Karpas-422 (cell line): ENCODE measurements around the gene MPP4. TPM values are rescaled to one million over a fixed set of nuclear protein-coding genes. Genes with fewer than 3 reads are reported as not detected.
A peak's percentile ranks its signal among the peaks of the same experiment; 100 is the strongest.

ENCODE experiments used
- DNase-seq: peaks from one replicate; pipeline ENCODE4 v3.0.0-alpha.2; 2015
- H2AFZ ChIP-seq: fragments of 200-600 bp; sonication (generic); 2 replicates; pipeline ENCODE4 v1.6.1; 2014; ENCODE audit warnings: antibody characterized with exemption, low read length, mixed read lengths
- H3K27ac ChIP-seq: fragments of 200-600 bp; sonication (generic); 2 replicates; pipeline ENCODE4 v1.5.1; 2014; ENCODE audit warnings: mild to moderate bottlenecking, low read length, moderate library complexity
- H3K27me3 ChIP-seq: fragments of 200-600 bp; sonication (generic); 2 replicates; pipeline ENCODE4 v1.6.1; 2014; ENCODE audit warnings: low read length, mixed read lengths
- H3K36me3 ChIP-seq: fragments of 200-600 bp; sonication (generic); 2 replicates; pipeline ENCODE4 v1.6.1; 2014; ENCODE audit warnings: low read length, mixed read lengths; ENCODE audit not compliant: insufficient read depth
- H3K4me1 ChIP-seq: fragments of 200-600 bp; sonication (generic); 2 replicates; pipeline ENCODE4 v1.6.1; 2014; ENCODE audit warnings: mild to moderate bottlenecking, low read length, mixed read lengths
- H3K4me2 ChIP-seq: fragments of 200-600 bp; sonication (generic); 2 replicates; pipeline ENCODE4 v1.6.1; 2014; ENCODE audit warnings: low read length, low read depth, mild to moderate bottlenecking; ENCODE audit not compliant: poor library complexity, severe bottlenecking
- H3K4me3 ChIP-seq: fragments of 200-600 bp; sonication (generic); 2 replicates; pipeline ENCODE4 v1.5.1; 2014; ENCODE audit warnings: mild to moderate bottlenecking, antibody characterized with exemption, low read length, mixed read lengths
- H3K79me2 ChIP-seq: fragments of 200-600 bp; sonication (generic); 2 replicates; pipeline ENCODE4 v1.6.1; 2014; ENCODE audit warnings: mild to moderate bottlenecking, low read length, mixed read lengths
- H3K9ac ChIP-seq: fragments of 200-600 bp; sonication (generic); 2 replicates; pipeline ENCODE4 v1.6.0; 2014; ENCODE audit warnings: low read length
- H3K9me2 ChIP-seq: fragments of 200-600 bp; sonication (generic), shearing (Covaris generic); replicated peaks from 2 replicates; pipeline ENCODE4 v1.6.0; 2014; ENCODE audit warnings: mild to moderate bottlenecking, low read length, moderate library complexity; ENCODE audit not compliant: insufficient read depth
- H3K9me3 ChIP-seq: fragments of 300-700, 200-600 bp; sonication (generic); 2 replicates; pipeline ENCODE4 v1.6.1; 2014; ENCODE audit warnings: low read length, mixed read lengths
- H4K20me1 ChIP-seq: fragments of 200-600 bp; sonication (generic); 2 replicates; pipeline ENCODE4 v1.6.1; 2014; ENCODE audit warnings: mild to moderate bottlenecking, antibody characterized with exemption, low read length, low read depth; ENCODE audit not compliant: insufficient read depth
- total RNA-seq: library from RNA; depleted of rRNA; stranded (reverse); fragments of >200 nt; shearing (Covaris generic); gene quantifications from 2 replicates; pipeline ENCODE4 v1.2.3, GENCODE V29; 2014; ENCODE audit warnings: low replicate concordance

MPP4 gene
- total RNA-seq, 1 experiment from 2014 or later: 0.45 TPM

GRCh38 chr2:201668402-201668910, 30.0 kb downstream of the MPP4 start:
- H2AFZ ChIP-seq: no peak overlapping the region
- H3K36me3 ChIP-seq: no peaks in the 10 kb centered on the region
- no peaks in the 10 kb centered on the region for H4K20me1 ChIP-seq
- H3K27ac ChIP-seq: no peak overlapping the region
- H3K4me3 ChIP-seq: no peak overlapping the region
- no peaks in the 10 kb centered on the region for H3K79me2 ChIP-seq
- H3K27me3 ChIP-seq: no peaks in the 10 kb centered on the region
- no peaks in the 10 kb centered on the region for H3K4me1 ChIP-seq
- no peaks in the 10 kb centered on the region for H3K9me3 ChIP-seq
- no peak overlapping the region for H3K4me2 ChIP-seq
- no peak for DNase-seq
- no peaks in the 10 kb centered on the region for H3K9me2 ChIP-seq
- no peak overlapping the region for H3K9ac ChIP-seq

GRCh38 chr2:201664334-201664733, 34.1 kb downstream of the MPP4 start:
- no peak overlapping the region for H3K27ac ChIP-seq
- H3K9me3 ChIP-seq: no peaks in the 10 kb centered on the region
- H3K4me3 ChIP-seq: no peak overlapping the region
- H3K36me3 ChIP-seq: no peaks in the 10 kb centered on the region
- no peak for DNase-seq
- H3K4me2 ChIP-seq: no peak overlapping the region
- no peaks in the 10 kb centered on the region for H3K27me3 ChIP-seq
- H2AFZ ChIP-seq: no peak overlapping the region
- no peaks in the 10 kb centered on the region for H3K9me2 ChIP-seq
- no peaks in the 10 kb centered on the region for H4K20me1 ChIP-seq
- H3K79me2 ChIP-seq: no peaks in the 10 kb centered on the region
- H3K4me1 ChIP-seq: peaks cover 6% of the 10 kb centered on the region
- H3K9ac ChIP-seq: no peak overlapping the region

GRCh38 chr2:201661366-201661765, 37.1 kb downstream of the MPP4 start:
- Histone ChIP-seq H3K9ac (no peak overlapping the region), H3K9me2 (no peaks in the 10 kb centered on the region), H3K9me3 (no peaks in the 10 kb centered on the region), H3K27me3 (no peaks in the 10 kb centered on the region), H3K4me2 (no peak overlapping the region), H3K27ac (no peak overlapping the region), H3K36me3 (no peaks in the 10 kb centered on the region), H2AFZ (no peak overlapping the region), H3K4me3 (no peak overlapping the region), H3K79me2 (no peaks in the 10 kb centered on the region), H4K20me1 (no peaks in the 10 kb centered on the region), H3K4me1 (peaks cover 6% of the 10 kb centered on the region)
- DNase-seq: no peak

- Histone ChIP-seq H3K36me3 (no peaks in the 10 kb centered on the region), H3K27me3 (no peaks in the 10 kb centered on the region), H3K79me2 (no peaks in the 10 kb centered on the region), H3K4me1 (peaks cover 6% of the 10 kb centered on the region), H3K27ac (no peak overlapping the region), H3K9me3 (no peaks in the 10 kb centered on the region), H3K4me3 (no peak overlapping the region), H3K9me2 (no peaks in the 10 kb centered on the region), H2AFZ (peak overlapping the region; percentile 91), H3K9ac (no peak overlapping the region), H3K4me2 (no peak overlapping the region), H4K20me1 (no peaks in the 10 kb centered on the region)
- DNase-seq: no peak
Measured at GRCh38 chr2:201660293-201660895, 38.0 kb downstream of the MPP4 start.

GRCh38 chr2:201656740-201657139, 41.7 kb downstream of the MPP4 start:
- H4K20me1 ChIP-seq: no peaks in the 10 kb centered on the region
- H3K4me1 ChIP-seq: peaks cover 6% of the 10 kb centered on the region
- H3K36me3 ChIP-seq: no peaks in the 10 kb centered on the region
- H3K4me2 ChIP-seq: no peak overlapping the region
- DNase-seq: no peak
- H3K27ac ChIP-seq: no peak overlapping the region
- H3K79me2 ChIP-seq: no peaks in the 10 kb centered on the region
- no peak overlapping the region for H3K9ac ChIP-seq
- no peak overlapping the region; the same call in 1 of the 2 replicates for H2AFZ ChIP-seq
- no peaks in the 10 kb centered on the region for H3K9me3 ChIP-seq
- H3K4me3 ChIP-seq: no peak overlapping the region
- H3K27me3 ChIP-seq: no peaks in the 10 kb centered on the region
- no peaks in the 10 kb centered on the region for H3K9me2 ChIP-seq

GRCh38 chr2:201656102-201656501, 42.3 kb downstream of the MPP4 start:
- H3K4me1 ChIP-seq: peaks cover 6% of the 10 kb centered on the region
- no peaks in the 10 kb centered on the region for H4K20me1 ChIP-seq
- H2AFZ ChIP-seq: no peak overlapping the region
- H3K9me2 ChIP-seq: no peaks in the 10 kb centered on the region
- no peak for DNase-seq
- no peaks in the 10 kb centered on the region for H3K36me3 ChIP-seq
- H3K27me3 ChIP-seq: no peaks in the 10 kb centered on the region
- no peaks in the 10 kb centered on the region for H3K9me3 ChIP-seq
- H3K4me2 ChIP-seq: no peak overlapping the region
- H3K9ac ChIP-seq: no peak overlapping the region
- no peaks in the 10 kb centered on the region for H3K79me2 ChIP-seq
- H3K27ac ChIP-seq: no peak overlapping the region
- no peak overlapping the region for H3K4me3 ChIP-seq

GRCh38 chr2:201654616-201655384, 43.6 kb downstream of the MPP4 start:
- no peak overlapping the region for H3K4me2 ChIP-seq
- no peak overlapping the region for H3K4me3 ChIP-seq
- H3K27me3 ChIP-seq: no peaks in the 10 kb centered on the region
- H3K9me3 ChIP-seq: no peaks in the 10 kb centered on the region
- no peak overlapping the region for H2AFZ ChIP-seq
- H3K27ac ChIP-seq: no peak overlapping the region
- H3K4me1 ChIP-seq: no peaks in the 10 kb centered on the region
- no peak overlapping the region for H3K9ac ChIP-seq
- no peak for DNase-seq
- no peaks in the 10 kb centered on the region for H3K79me2 ChIP-seq
- H3K9me2 ChIP-seq: no peaks in the 10 kb centered on the region
- no peaks in the 10 kb centered on the region for H3K36me3 ChIP-seq
- no peaks in the 10 kb centered on the region for H4K20me1 ChIP-seq

GRCh38 chr2:201653221-201653620, 45.2 kb downstream of the MPP4 start:
- H3K4me3 ChIP-seq: no peak overlapping the region
- H3K9ac ChIP-seq: no peak overlapping the region
- no peaks in the 10 kb centered on the region for H4K20me1 ChIP-seq
- no peak overlapping the region for H2AFZ ChIP-seq
- H3K4me1 ChIP-seq: no peaks in the 10 kb centered on the region
- DNase-seq: no peak
- no peak overlapping the region for H3K27ac ChIP-seq
- no peaks in the 10 kb centered on the region for H3K9me3 ChIP-seq
- no peaks in the 10 kb centered on the region for H3K36me3 ChIP-seq
- H3K4me2 ChIP-seq: no peak overlapping the region
- H3K9me2 ChIP-seq: no peaks in the 10 kb centered on the region
- H3K27me3 ChIP-seq: no peaks in the 10 kb centered on the region
- H3K79me2 ChIP-seq: no peaks in the 10 kb centered on the region
